Hematopoietic multipotent progenitor cell treated with erythropoietin and hydrocortisone succinate and interleukin-3 and kit ligand, for 8 days (in vitro differentiated cells): ENCODE measurements around the gene DSCAML1.

ENCODE experiments used
- DNase-seq: peaks from one replicate; pipeline ENCODE4 v3.0.0-alpha.2; 2015

DSCAML1 gene

DNA sequence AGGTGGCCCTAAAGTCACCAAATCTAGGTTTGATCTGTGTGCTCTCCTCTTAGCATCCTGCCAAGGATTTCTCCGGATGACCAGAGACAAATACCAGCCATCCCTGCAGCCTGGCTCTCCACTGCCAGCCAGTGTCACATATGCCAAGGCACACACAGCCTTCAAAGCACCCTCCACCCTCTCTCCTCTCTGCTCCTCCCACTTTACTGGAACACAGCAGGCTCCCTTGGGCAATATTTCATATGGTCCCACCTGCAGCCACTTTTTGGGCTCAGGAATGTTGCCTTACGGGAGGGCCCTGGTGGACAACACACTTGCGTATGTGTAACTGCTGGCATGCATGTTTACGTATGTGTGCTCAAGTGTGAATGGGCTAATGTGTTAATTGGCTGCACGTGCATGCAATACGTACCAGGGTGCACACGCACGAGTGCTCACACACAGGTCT, 285.5 kb downstream of the DSCAML1 start:
- DNase-seq = no peak

DNA sequence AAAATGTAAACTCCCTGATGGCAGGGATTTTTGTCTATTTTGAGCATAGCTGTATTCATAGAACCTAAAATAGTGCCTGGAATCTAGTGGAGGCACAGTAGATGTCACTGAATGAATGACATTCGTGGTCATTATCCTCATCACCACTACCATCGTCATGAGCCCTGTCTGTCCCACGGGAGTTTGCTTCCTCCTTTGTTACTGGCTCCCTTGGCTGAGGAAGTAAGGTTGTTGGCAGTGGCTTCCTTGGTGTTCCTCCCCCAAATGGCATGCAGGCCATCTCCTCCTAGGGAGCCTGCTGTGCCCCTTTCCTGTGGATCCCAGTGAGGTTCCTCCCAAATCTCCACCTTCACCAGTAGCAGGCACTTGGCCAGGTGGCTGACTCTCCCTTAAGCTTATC, 286.4 kb downstream of the DSCAML1 start:
- no peak for DNase-seq

DNA sequence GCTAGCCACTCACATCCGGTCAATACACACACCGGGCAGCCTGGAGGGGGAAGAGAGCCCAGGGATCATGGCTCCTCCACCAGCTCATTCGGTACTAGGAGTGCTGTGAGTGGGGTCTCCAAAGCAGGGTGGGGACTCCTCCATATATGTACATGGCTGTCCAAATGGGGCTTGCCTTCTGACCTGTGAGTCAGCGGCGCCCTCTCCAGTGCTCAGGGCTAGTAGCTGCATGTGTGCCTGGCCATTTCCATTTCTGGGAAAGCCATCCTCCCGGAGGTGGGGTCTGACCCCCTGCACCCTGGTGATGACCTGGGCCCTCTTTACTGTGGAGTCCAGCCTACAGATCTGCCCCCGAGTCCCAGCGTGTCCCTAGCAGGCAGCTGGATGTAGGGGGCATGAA, 287.5 kb downstream of the DSCAML1 start:
- DNase-seq = no peak

DNA sequence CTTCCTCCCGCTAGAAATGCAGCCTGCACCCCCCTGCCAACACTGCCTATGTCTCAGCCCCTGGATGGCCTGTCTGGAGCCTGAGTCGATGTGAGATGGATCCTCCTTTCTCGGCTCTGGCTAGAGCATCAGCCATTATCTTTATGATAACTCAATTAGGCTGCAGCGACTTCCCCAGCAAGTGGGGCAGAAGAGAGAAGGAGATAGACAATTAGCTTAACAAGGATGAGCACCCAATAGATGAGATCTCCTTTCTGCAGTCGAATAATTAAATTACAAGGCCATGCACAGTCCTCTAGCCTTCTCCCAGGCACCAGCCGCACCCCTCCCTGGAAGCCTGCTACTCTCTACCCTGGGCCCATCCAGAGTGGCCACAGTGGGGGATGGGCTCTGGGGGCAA, 290.0 kb downstream of the DSCAML1 start:
- DNase-seq = no peak

DNA sequence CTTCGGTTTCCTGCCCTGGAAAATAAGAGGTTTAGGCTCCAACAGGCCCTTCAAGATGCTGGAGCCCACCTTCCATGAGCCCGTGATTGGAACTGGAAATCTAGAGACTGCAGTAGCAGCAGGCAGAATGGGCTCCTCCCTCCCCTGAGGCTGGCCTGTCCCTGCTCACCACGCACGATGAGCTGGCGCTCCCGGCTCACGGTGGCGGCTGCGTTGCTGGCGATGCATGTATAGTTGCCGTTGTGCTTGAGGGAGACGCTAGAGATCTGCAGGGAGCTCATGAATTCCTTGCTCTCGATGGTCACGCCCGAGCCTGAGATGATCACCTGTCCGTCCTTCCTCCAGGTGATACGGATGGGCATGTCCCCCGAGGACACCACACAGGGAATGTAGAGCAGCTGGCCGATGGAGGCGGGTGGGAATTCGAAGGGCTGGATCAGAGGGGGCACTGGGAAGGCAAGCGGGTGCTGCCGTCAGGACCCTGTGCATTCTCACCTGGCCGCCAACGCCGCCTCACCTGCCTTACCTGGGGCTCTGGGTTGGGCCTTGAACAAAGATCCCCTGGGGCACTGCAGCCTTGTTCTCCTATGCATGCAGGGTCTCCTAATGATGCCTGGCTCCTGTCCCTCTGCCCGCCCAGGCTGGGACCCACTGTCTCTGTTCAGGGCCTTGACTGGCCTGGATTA, 291.6 kb downstream of the DSCAML1 start:
- no peak for DNase-seq

DNA sequence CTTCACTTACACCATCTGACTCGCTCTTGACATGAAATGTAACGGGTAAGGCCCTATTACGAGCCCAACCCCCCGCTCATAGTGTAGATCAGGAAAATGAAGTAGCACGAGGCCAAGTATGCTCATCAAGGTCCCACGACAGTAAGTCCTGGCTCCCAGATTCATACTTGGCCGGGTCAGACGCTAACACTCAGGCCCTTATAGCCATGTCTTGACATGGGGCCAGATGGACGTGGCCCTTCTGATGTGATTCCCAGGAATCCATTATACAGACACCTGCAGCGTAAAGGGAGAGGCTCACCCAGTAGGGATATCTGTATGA, 294.3 kb downstream of the DSCAML1 start:
- DNase-seq = no peak

DNA sequence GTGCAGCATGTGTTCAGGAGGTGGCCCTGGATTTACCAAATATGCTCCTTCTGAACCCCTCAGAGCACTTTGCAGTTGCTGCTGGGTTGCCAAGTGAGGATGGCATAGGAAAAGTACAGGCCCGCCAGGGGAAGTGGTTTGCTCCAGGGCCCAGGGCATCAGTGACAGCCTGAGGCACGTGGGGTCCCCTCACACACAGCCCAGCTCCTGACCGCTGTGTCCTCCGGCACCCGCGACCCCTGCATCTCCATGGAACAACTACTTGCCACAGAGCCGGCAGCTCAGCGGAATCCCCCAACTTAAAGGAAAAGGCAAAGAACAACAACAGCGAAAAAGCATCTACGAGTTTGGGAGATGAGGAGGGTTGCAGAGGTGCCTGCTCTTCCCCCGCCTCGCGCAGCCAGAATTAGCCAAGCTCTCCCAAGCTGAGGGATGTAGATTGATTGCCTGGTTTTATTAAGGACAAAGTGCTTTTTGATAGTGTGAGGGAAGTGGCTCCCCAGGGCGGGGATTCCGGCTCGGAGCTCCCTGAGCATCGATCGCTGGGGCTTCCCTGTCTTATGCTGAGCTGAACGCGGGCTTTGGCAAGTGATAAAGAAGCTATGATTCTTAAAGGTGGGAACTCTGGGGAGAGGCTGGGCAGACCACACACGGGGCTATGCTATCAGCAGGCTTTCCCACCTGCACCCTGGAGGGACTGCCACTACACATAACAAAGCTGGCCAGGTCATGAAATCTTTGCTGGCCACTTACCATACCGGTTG, 294.8 kb downstream of the DSCAML1 start:
- DNase-seq = no peak

DNA sequence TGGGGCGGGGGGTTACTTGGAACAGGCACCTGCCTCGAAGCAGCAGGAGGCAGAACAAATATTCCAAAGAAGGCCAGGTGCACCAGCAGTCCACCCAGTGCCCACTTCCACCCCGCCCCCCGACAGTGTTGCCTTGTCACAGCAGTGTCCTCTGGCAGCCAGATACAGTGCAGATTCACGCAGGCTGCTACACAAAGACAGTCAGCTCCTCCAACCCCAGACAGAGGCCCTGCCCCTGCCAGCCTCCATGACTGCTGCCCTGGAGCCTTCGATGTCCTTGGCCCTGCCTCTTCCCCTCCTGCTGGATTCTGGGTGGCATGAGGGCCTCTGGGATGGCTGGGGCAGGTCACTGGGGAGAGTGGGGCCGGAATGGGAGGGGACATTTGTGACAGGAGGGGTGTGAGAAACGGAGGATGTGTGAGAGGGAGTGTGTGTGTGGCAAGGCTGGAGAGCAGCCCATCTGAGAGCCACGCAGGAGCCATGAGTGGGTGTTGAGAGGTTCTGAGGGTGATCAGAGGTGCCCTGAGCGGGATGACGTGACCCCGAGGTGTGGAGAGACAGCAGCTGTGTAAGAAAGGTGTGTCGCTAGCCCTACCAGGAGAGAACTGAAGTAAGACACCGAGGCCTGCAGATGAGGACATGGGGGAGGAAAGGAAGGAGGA, 295.6 kb downstream of the DSCAML1 start:
- no peak for DNase-seq

DNA sequence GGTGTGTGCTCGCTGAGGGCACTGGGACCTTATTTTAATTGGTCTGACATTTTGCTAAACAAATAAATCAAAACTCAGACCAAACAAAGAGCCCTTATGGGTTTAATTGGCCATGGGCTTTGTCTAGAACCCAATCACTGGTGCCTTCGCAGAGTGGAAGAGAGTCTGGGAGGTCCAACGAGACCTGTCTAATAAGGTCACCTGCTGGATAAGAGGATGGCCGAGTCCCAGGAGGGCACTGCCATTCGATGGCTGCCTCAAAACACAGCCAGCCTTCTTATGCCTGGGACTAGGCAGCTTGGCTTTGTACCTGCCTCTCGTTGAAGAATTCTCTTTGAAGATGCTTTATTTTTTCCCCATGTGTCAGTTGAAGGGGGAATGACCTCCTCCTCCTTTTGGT, 298.2 kb downstream of the DSCAML1 start:
- DNase-seq = no peak

DNA sequence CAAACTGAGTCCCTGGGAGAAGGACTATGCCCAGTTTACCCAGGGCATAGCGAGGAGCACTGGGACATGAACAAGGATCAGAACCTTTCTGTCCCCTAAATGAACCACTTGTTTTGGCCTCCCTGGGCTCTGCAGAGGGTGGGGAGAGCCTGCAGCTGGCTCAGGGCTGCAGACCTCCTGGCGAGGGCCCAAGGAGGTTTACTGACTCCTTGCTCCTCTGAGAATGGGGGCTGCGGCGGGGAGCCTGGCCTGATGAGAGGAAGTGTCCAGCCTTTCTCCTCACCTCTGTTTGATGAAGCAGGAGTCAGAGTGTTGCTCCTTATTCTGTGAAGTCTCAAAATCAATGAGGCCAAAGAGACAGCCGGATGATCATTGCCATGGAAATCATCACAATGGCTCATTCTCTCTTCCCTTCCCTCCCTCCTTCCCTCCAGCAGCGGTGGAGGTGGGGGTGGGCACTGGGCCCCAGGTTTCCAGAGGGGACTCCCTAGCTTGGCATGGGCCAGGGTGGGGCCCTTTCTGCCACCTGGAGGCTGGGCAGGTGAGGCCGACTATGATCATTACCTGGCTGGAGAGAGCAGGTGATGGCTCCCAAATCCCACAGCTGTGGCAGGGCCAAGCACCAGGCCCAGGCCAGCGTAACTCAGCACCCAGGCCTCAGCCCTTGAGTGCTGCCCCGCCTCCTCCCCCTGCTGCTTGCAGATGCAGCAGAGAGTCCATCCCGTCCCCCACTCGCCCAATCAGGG, 299.6 kb downstream of the DSCAML1 start:
- no peak for DNase-seq

DNA sequence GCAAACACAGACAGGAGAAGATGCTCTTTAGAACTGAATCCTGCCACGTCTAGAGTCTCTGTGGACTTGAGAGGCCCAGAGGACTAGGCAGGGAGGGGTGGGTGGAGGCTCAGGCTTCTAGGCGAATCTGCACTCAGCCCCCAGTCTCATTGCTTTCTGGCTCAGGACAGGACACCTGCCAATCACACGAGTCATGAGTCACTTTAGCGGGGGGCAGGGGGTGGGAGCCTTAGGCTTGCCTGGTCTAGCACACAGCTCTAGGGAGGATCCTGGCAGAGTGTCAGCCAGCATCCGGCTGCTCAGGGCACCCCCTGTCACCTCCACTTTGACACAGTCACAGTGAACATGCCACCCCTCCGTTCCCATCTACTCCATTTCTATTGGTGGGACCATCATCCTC, 301.7 kb downstream of the DSCAML1 start:
- no peak for DNase-seq

DNA sequence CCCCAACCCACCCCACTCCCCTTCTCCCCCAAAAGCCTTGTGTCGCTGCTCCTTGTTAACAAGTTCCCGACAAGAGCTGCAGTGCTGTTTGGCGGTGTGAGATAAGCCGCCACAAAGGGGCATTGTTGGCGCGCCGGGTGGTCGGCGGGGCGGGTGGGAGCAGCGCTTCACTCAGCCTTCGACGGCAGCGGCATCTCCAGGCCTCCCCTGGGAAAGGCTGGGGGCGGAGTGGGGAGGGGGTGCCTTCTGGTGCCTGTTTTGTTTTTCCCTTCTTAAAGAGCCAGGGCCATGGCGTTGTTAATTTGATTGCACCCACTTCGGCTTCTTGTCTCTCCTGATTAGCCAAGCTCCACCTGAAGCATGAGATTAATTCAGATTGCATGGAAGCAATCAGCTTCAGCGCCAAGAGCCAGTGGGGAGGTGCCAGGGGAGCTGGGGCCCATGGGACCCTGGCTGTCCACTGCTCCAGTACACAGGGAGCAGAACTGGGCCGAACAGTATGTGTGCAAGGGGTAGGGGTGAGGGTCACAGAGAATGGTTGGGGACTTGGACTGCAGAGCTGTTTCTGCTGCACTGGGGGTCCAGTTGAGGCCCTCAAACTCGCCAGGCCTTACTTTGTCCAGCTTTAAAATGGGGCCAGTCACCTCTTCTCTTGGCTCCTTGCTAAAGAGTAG, 304.3 kb downstream of the DSCAML1 start:
- no peak for DNase-seq

DNA sequence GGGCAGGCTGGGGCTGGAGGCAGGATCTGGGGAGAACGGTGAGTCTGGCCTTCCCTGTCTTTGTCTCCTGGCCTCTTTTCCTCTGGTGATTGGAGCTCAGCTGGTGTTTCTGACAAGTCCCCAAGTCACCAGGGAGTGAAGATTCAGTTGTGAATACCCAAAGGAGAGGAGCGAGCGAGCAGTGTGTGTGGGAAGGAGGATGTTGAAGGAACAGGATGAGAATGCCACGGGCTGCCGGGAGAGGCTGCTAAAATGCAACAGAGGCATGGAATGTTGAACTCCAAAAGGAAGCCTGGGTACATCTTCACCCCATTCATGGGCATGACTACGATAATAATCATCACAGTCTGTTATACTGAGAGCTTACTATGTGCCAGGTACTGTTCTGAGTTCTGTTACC, 306.1 kb downstream of the DSCAML1 start:
- no peak for DNase-seq

DNA sequence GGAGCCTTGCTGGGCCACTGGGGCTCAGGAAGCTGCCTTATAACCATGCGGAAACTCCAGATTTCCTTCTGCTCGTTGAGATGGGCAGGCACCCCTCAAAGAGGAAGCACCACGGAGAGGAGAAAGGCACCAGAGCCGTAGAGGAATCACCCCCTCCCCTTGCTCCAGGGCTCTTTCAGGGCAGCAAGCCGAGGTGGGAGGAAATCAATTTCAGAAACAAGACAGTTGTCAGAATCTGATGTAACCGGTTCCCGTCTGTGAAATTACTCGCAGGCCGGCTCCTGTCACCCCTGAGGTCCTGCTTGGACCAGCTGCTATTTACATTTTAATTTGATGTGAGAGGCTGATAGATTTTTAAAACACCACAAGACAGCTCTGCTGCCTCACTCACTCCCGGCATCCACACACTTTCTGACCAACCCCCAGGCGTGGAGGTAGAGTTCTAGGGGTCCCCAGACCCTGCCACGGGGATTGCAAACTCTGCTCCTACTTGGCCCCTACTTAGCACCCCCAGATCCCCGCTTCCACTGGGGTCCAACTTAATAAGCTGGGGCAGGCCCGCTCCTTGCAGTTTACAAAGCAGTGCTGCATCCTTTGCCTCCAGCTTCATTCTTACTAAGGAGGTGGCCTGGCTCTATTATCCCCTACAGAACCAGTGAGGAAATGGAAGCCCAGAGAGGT, 306.9 kb downstream of the DSCAML1 start:
- DNase-seq = no peak

DNA sequence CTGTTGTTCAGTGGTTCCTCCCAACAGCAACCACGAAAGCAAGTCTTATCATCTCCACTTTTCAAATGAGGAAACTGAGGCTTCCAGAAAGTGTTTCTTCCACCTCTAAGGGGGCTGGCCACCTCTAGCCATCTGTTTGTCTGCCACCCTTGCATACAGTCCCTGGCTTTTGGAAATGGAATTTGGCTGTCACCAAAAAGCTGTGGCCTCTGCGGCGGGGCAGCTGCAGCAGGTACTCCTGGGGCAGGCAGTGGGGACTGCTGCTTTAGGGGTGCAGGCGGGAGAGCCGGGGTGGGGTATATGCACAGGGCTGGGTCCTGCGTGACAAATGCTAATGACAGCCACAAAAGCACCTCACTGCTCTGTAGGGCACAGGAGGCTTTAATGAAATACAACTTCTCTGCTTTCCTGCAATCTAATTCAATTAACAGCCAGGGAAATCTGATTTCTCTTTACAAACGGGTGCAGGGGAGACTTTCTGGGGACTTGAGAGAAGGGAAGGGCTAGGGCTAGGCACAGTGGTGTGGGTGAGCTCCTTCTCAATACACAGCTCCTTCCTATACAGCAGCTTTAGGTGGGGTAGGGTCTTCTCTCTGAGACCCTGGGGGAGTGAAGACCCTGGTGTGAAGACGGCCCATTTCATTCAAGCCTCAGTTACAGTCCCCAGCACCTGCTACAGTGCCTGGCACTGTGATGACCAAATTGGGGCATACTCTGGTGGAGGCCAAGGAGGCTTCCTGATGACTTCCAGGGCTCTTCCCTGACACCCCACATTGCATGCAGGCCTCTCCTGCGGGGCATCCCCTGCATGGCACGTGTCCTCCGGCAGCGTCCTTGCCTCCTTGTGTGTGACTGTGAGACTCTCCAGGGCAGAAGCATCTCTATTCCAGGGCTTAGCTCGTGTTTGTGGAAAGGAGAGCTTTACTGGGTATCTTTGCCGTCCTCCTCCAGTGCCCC, 307.7 kb downstream of the DSCAML1 start:
- no peak for DNase-seq

DNA sequence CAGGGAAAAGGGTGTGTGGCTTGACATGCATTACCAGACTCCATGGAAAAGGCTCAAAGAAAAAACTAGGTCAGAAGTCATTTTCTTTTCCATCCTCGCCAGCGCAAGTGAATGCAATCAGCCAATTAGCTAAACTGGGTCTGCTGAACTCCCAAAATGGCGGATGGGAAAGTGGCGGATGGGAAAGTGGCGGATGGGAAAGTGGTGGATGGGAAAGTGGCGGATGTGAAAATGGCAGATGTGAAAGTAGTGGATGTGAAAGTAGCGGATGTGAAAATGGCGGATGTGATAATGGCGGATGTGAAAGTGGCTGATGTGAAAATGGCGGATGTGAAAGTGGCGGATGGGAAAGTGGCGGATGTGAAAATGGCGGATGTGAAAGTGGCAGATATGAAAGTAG, 311.0 kb downstream of the DSCAML1 start:
- DNase-seq = no peak

DNA sequence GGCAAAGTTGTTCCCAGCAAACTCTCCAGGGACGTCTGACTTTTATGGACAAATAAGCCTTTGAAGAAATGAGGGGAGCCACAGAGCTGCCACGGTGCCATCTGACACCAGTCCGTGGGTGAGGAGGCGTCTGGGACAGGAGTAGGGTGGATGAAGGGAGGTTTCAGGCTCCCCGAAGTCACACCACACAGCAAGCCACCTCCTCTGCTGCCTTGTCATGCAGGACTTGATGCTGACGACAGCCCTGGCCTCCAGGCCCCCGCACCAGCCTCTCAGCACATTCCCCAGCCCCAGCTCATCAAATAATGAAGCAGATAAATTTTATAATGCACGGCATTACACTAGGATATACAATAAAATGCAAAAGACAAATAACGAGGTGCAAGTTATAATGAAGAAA, 312.9 kb downstream of the DSCAML1 start:
- no peak for DNase-seq

DNA sequence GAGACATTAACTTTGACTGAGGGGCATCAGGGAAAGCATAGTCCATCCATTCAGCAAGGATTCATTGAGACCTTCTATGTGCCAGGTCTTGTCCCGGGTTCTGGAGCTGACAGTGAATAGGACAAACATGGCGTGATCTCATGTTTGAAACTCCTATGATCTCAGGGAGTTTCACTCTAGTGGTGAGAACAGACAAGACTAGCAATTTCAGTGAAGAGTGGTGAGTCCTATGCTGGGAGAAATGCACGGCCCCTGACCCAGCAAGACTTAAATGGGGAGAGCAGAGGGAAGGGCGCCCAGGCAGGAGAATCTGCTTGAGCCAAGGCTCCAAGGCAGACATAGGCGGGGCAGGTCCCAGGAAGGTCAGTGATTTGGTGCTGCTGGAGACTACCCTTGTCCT, 313.6 kb downstream of the DSCAML1 start:
- DNase-seq = no peak

DNA sequence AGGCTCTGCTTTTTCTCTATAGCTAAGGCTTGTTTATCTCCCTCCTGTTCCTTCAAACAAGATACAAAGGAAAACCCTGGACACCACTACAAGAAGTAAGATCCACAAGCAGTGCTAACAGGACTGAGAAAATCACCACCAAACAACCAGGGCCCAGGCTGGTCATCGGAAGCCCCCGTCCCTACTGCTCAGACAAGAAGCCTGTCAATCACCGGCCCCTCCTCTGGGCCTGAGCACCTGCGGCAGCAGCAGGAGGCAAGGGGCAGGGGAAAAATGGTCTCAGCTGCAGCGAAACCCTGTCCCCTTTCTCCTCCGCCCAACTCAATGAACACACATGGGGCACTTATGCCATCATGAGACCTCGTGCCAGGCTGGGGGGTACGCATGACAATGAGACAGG, 314.1 kb downstream of the DSCAML1 start:
- no peak for DNase-seq

DNA sequence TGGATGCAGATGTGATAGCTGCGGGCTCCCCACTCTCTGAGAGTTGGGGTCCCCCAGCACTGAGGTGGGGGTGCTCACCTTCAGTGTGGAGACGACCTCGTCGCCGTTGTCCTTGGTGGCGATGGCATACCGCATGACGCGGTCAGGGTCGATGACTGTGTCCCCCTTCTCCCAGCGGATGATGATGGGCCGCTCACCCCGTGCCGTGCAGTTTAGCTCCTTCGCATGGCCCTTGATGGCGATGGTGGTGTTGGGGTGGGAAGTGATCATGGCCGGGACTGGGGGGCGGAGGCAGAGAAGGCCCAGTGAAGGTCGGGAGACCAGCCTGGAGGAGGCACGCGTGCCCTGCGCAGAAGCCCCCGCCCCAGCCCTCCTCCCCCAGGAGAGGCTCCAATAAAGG, 315.1 kb downstream of the DSCAML1 start:
- DNase-seq = no peak

DNA sequence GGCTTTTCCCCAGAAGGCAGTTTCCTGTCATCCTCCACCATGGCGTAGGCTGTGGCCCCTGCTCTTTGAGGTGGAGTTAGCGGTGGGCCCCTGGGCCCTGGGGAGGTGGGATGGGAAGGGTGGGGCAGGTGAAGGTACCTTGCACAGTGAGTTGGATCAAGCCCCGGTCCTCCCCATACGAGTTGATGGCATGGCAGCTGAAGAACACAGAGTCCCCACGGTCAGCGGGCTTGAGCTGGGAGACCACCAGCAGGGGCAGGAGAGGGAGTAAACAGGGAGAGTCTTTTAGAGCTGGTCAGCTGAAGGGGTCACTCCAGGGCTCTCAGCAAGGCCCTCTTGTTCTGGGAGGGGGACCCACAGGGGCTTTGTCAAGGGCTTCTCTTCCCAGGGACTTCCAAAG, 316.0 kb downstream of the DSCAML1 start:
- DNase-seq = no peak
